Myometrial cell (primary cell): Measurements from ENCODE around the gene ERCC5. TPM values are rescaled to one million over a fixed set of nuclear protein-coding genes. Genes with fewer than 3 reads are reported as not detected.

ENCODE experiments used
- total RNA-seq: library from RNA; depleted of rRNA; stranded (reverse); fragments of >200 nt; gene quantifications from 2 replicates; pipeline ENCODE4 v1.2.3, GENCODE V29; 2015

ERCC5 gene
- total RNA-seq = 57.1 and 73.9 TPM in 2 replicates

DNA sequence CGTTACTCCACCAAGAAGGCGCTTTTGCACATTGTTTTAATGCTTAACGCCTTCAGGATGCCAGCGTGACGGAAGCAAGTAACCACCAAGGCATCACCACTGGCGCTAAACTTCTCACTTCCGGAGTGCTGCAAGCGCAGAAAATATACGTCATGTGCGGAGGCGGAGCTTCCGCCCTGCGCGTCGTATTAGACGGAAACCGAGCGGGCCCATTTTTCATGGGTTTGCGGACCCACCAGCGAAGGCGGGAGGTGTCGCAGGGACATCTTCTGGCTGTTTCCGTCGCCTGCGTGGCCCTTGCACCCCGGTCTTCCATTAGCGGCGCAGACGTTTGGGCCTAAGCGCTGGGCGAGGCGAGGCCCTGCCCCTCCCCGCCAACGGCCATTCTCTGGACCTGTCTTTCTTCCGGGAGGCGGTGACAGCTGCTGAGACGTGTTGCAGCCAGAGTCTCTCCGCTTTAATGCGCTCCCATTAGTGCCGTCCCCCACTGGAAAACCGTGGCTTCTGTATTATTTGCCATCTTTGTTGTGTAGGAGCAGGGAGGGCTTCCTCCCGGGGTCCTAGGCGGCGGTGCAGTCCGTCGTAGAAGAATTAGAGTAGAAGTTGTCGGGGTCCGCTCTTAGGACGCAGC is at the start of gene ERCC5:
TSS of gene ERCC5 (plus strand) at position 403 of the 631 bp plus-strand sequence. CDS start 235 bp downstream, outside the sequence.

DNA sequence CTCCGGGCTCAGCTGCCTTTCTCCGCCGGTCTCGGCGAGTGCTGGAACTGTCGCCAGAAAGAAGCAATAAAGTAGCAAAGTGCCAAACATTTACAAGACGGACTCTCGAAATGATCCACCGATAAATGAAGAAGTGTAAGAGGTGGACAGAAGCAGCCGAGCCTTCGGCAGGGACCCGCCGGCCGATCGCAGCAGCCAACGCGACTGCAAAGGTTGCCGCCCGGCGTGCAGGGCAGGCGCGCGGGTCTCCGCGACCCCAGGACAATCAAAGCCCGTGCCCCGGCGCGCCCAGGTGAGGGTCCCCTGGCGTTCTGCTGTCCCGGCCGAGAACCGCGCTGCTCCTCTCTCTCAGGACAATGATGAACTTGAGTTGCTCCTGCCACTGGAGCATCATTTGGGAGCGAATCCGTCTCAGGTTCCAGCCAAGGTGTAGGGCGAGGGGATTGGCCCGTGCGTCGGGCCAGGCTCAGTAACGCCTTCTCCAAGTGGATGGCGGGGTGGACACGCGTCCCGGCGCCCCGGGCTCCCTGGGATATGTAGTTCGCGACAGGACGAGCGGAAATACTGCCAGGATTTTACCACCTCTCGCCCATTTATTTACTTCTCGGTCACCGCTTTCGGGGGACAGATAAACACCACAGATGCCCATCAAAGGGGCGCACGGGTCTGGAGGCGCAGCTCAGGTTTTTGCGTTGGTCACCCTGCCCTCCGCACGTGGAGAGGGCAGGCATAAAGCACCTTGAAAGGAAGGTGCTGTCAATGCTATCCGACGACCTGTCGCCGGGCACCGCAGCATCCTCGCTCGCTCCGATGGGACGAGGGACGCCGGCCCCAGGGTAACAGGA is 47.0 kb upstream of the ERCC5 start, which contains the start of the genes BIVM and POGLUT2:
TSS of gene BIVM (plus strand) at position 539 of the 845 bp plus-strand sequence. CDS start 8,149 bp downstream, outside the sequence.
TSS of gene POGLUT2 (minus strand) at position 396 of the 845 bp plus-strand sequence. CDS start at position 90, 306 bp downstream.

Other genes starting within 250 kb of the ERCC5 start
- gene TPP2, start 249.0 kb upstream of the ERCC5 start, total RNA-seq = 33.4 and 34.2 TPM in 2 replicates
- gene METTL21C, start 151.0 kb upstream of the ERCC5 start, total RNA-seq = not detected in 2 replicates
- gene TEX30, start 72.2 kb upstream of the ERCC5 start, total RNA-seq = 12.7 and 17.0 TPM in 2 replicates
- gene POGLUT2, start 47.1 kb upstream of the ERCC5 start, total RNA-seq = 27.1 and 31.9 TPM in 2 replicates
- 13.6 and 20.2 TPM in 2 replicates for gene BIVM, start 46.9 kb upstream of the ERCC5 start, total RNA-seq
- gene SLC10A2, start 220.4 kb downstream of the ERCC5 start, total RNA-seq = not detected in 2 replicates